Measurements from ENCODE around the gene ZNF555.
"Not testable (repeated sequence)": the region's sequence is repeated elsewhere in the genome, so short reads cannot be mapped to it uniquely, and the experiment has no call there.

Gene ZNF555

GRCh38 chr19:2867025-2867991 is 26.0 kb downstream of the ZNF555 start, which contains the start of gene ZNF556:
TSS of gene ZNF556 (plus strand) at chr19:2867335. CDS start at chr19:2867422, 87 bp downstream.
- DNase-seq (ENCODE audit: low read depth, low spot score): no peak

GRCh38 chr19:2869618-2870017 is 28.3 kb downstream of the ZNF555 start:
- DNase-seq (ENCODE audit: low read depth, low spot score): no peak

GRCh38 chr19:2872175-2872574 is 30.9 kb downstream of the ZNF555 start:
- DNase-seq (ENCODE audit: low read depth, low spot score): not testable (repeated sequence)

- DNase-seq (ENCODE audit: low read depth, low spot score): no peak
Observed at GRCh38 chr19:2877398-2878331, 36.4 kb downstream of the ZNF555 start.

- no peak for DNase-seq (ENCODE audit: low read depth, low spot score)
Observed at GRCh38 chr19:2883686-2884439, 42.6 kb downstream of the ZNF555 start.

- no peak for DNase-seq (ENCODE audit: low read depth, low spot score)
Observed at GRCh38 chr19:2885736-2886135, 44.5 kb downstream of the ZNF555 start.

GRCh38 chr19:2887391-2887914 is 46.2 kb downstream of the ZNF555 start:
- no peak for DNase-seq (ENCODE audit: low read depth, low spot score)

- peak; percentile 30 for DNase-seq (ENCODE audit: low read depth, low spot score)
Observed at GRCh38 chr19:2888731-2889224, 47.5 kb downstream of the ZNF555 start.

GRCh38 chr19:2890531-2890930 is 49.3 kb downstream of the ZNF555 start:
- DNase-seq (ENCODE audit: low read depth, low spot score): not testable (repeated sequence)

- no peak for DNase-seq (ENCODE audit: low read depth, low spot score)
Observed at GRCh38 chr19:2896694-2897093, 55.4 kb downstream of the ZNF555 start.

GRCh38 chr19:2900296-2901252 is 59.3 kb downstream of the ZNF555 start, which contains the start of gene ZNF57:
TSS of gene ZNF57 (plus strand) at chr19:2900928. CDS start at chr19:2901046, 118 bp downstream.
- peak; percentile 94 for DNase-seq (ENCODE audit: low read depth, low spot score)

GRCh38 chr19:2902590-2903218 is 61.4 kb downstream of the ZNF555 start:
- no peak for DNase-seq (ENCODE audit: low read depth, low spot score)

GRCh38 chr19:2903326-2903725 is 62.1 kb downstream of the ZNF555 start:
- not testable (repeated sequence) for DNase-seq (ENCODE audit: low read depth, low spot score)

GRCh38 chr19:2905918-2906519 is 64.7 kb downstream of the ZNF555 start:
- no peak for DNase-seq (ENCODE audit: low read depth, low spot score)

GRCh38 chr19:2906631-2907195 is 65.4 kb downstream of the ZNF555 start:
- DNase-seq (ENCODE audit: low read depth, low spot score): no peak

Measured in activated CD4-positive, CD25-positive, alpha-beta regulatory T cell treated with anti-CD3 and anti-CD28 coated beads, Interleukin-2, amount 50 U/mL, for 16 hours (primary cell).